ENCODE data around the gene ZNF582.

ZNF582 gene

DNA sequence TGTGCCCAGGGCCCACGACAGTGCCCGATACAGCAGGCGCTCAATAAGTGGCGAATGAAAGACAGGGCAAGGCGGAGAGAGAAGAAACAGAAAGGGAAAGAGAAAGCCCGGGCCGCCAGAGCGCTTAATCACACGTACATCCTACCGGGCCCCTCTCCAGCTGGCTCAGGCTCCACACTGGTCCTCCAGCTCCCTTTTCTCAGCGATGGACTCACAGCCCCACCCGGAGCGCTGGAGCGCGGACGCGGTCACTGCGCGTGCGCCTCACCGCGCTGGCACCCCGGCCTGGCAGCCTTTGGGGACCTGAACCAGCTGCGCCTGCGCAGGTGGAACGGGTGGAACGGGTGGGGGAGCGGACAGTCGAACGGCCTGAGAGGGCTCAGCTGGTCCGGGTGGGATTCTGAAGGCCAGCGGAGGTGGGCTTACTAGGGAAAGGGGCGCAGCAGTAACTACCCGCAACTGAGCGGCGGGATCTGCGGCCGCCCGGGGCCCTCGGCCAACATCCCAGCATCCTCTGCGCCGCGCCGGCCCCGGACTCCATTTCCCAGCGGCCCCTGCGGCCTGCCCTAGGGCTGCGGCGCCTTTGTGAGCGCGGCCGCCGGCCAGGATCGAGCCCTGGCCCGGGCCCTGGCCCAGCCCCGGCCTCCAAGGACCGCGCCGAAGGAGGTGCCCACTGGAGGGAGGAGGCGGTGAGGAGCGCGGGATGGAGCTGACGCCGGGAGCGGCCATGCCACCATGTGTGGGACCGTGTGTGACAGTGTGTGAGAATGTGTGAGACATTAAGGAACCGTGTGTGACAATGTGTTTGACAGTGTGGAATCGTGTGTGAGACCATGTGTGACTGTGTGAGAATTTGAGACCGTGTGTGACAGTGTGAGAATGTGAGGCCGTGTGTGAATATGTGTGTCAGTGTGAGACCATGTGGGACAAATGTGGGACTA is 10.7 kb upstream of the ZNF582 start, which contains the start of gene ZNF583:
Gene ZNF583, plus strand, starts transcription at position 569 of the 941 bp plus-strand sequence. CDS start 2,783 bp downstream, outside the sequence.
- TF ChIP-seq CTCF (IDR thresholded peaks at IDR 0.05; ENCODE audit: extremely low read depth, insufficient read depth, missing control alignments): no peak
- in situ Hi-C loops (cut with MboI; ENCODE audit: low pct_unique_long_range_greater_than_20kb, low sequenced_read_pairs, unreplicated experiment): no loop called here
- peak; percentile 93 for DNase-seq (ENCODE audit: low spot score)

GRCh38 chr19:56403261-56403660 is 9.9 kb upstream of the ZNF582 start:
- TF ChIP-seq CTCF (IDR thresholded peaks at IDR 0.05; ENCODE audit: extremely low read depth, insufficient read depth, missing control alignments): no peak
- no peak for DNase-seq (ENCODE audit: low spot score)
- in situ Hi-C loops (cut with MboI; ENCODE audit: low pct_unique_long_range_greater_than_20kb, low sequenced_read_pairs, unreplicated experiment): no loop called here

DNA sequence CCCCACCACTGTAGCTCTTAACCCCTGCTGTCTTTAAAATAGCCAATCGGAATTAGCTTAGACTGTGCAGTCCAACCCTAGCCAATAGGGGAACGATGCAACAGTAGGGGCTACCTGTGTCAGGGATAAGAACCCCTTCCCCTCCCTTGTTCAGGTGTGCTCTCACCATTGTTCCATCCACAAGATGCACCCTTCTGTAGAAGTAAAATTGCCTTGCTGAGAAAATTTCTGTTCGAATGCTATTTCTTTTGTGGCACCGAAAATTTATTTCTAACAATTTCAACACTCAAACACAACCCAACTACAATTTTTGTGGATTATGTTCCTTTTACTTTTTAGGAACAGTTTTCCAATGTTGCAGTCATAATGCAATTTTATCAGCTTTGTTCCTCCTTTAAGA is 7.2 kb upstream of the ZNF582 start:
- TF ChIP-seq CTCF (IDR thresholded peaks at IDR 0.05; ENCODE audit: extremely low read depth, insufficient read depth, missing control alignments): no peak
- in situ Hi-C loops (cut with MboI; ENCODE audit: low pct_unique_long_range_greater_than_20kb, low sequenced_read_pairs, unreplicated experiment): no loop called here
- no peak for DNase-seq (ENCODE audit: low spot score)

GRCh38 chr19:56398809-56399208 is 5.5 kb upstream of the ZNF582 start:
- TF ChIP-seq CTCF (IDR thresholded peaks at IDR 0.05; ENCODE audit: extremely low read depth, insufficient read depth, missing control alignments): no peak
- no peak for DNase-seq (ENCODE audit: low spot score)
- in situ Hi-C loops (cut with MboI; ENCODE audit: low pct_unique_long_range_greater_than_20kb, low sequenced_read_pairs, unreplicated experiment): no loop called here

DNA sequence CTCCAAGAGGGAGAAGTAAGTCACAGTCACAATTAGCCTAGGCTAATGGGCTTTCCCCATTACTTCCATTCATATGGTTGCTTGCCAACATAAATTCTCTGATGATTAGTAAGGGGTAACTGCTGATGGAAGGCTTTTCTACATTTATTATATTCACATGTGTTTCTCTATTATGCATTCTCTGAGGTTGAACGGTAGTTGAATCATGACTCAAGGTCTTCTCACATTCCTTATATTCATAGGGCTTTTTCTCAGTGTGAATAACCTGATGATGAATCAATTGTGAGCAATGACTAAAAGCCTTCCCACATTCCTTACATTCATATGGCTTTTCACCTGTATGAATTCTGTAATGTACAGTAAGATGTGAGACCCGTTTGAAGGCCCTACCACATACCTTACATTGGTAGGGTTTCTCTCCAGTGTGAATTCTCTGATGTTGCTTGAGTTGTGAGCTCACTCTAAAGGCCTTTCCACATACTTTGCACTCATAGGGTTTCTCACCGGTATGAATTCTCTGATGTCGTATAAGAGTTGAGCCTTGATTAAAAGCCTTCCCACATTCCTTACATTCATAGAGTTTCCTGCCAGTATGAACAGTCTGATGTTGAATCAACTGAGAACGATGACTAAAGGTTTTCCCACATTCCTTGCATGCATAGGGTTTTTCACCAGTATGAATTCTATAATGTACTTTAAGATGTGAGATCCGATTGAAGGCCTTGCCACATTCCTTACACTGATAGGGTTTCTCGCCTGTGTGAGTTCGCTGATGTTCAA is 9.3 kb downstream of the ZNF582 start:
- in situ Hi-C loops (cut with MboI; ENCODE audit: low pct_unique_long_range_greater_than_20kb, low sequenced_read_pairs, unreplicated experiment): no loop called here
- no peak for DNase-seq (ENCODE audit: low spot score)
- TF ChIP-seq CTCF (IDR thresholded peaks at IDR 0.05; ENCODE audit: extremely low read depth, insufficient read depth, missing control alignments): no peak

DNA sequence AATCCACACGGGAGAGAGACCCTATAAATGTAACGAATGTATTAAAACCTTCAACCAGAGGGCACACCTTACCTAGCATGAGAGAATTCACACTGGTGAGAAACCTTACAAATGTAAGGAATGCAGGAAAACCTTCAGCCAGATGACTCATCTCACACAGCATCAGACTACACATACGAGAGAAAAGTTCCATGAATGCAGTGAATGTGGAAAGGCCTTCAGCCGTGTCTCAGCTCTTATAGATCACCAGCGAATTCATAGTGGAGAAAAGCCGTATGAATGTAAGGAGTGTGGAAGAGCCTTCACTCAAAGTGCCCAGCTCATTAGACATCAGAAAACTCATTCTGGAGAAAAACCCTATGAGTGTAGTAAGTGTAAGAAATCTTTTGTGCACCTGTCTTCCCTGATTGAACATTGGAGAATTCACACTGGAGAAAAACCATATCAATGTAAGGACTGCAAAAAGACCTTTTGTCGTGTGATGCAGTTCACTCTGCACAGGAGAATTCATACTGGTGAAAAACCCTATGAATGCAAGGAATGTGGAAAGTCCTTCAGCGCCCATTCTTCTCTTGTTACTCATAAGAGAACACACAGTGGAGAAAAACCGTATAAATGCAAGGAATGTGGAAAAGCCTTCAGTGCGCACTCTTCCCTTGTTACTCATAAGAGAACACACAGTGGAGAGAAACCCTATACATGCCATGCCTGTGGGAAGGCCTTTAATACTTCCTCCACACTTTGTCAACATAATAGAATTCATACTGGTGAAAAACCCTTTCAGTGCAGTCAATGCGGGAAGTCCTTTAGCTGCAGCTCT is 16.0 kb downstream of the ZNF582 start:
- TF ChIP-seq CTCF (IDR thresholded peaks at IDR 0.05; ENCODE audit: extremely low read depth, insufficient read depth, missing control alignments): no peak
- in situ Hi-C loops (cut with MboI; ENCODE audit: low pct_unique_long_range_greater_than_20kb, low sequenced_read_pairs, unreplicated experiment): no loop called here
- DNase-seq (ENCODE audit: low spot score): no peak
